ENCODE measurements around the gene FAM241A.
"Not testable (repeated sequence)": the region's sequence is repeated elsewhere in the genome, so short reads cannot be mapped to it uniquely, and the experiment has no call there.

The FAM241A gene

GRCh38 chr4:112175840-112176239, 30.6 kb downstream of the FAM241A start:
- DNase-seq, result no peak

- DNase-seq, result no peak
These were observed 31.3 kb downstream of the FAM241A start for GRCh38 chr4:112176596-112176995.

- not testable (repeated sequence) for DNase-seq
These were observed 33.5 kb downstream of the FAM241A start for GRCh38 chr4:112178741-112179140.

- no peak for DNase-seq
These were observed 36.2 kb downstream of the FAM241A start for GRCh38 chr4:112181358-112182000.

- no peak for DNase-seq
These were observed 37.4 kb downstream of the FAM241A start for GRCh38 chr4:112182604-112183003.

GRCh38 chr4:112183252-112183651, 38.0 kb downstream of the FAM241A start:
- DNase-seq, result no peak

- no peak for DNase-seq
These were observed 39.2 kb downstream of the FAM241A start for GRCh38 chr4:112184438-112184837.

GRCh38 chr4:112185334-112185733, 40.1 kb downstream of the FAM241A start:
- DNase-seq, result no peak

GRCh38 chr4:112185740-112186670, 40.8 kb downstream of the FAM241A start:
- no peak for DNase-seq

GRCh38 chr4:112189754-112190153, 44.5 kb downstream of the FAM241A start:
- peak; percentile 8 for DNase-seq

- DNase-seq, result no peak
These were observed 45.4 kb downstream of the FAM241A start for GRCh38 chr4:112190684-112191083.

GRCh38 chr4:112196461-112196860, 51.2 kb downstream of the FAM241A start:
- DNase-seq, result no peak

GRCh38 chr4:112199041-112199440, 53.8 kb downstream of the FAM241A start:
- no peak for DNase-seq

GRCh38 chr4:112201915-112202505, 56.8 kb downstream of the FAM241A start:
- no peak for DNase-seq

GRCh38 chr4:112203593-112203992, 58.3 kb downstream of the FAM241A start:
- no peak for DNase-seq

- DNase-seq, result no peak
These were observed 61.2 kb downstream of the FAM241A start for GRCh38 chr4:112206431-112206830.

GRCh38 chr4:112208137-112209095, 63.2 kb downstream of the FAM241A start:
- not testable (repeated sequence) for DNase-seq

- DNase-seq, result no peak
These were observed 65.5 kb downstream of the FAM241A start for GRCh38 chr4:112210777-112211176.

GRCh38 chr4:112213091-112213490, 67.8 kb downstream of the FAM241A start:
- DNase-seq, result no peak

GRCh38 chr4:112213856-112214255, 68.6 kb downstream of the FAM241A start:
- no peak for DNase-seq

GRCh38 chr4:112214390-112215264, 69.4 kb downstream of the FAM241A start:
- DNase-seq, result peak; percentile 23

Measured in NCI-H1694 (cell line).